Effector memory CD4-positive, alpha-beta T cell (primary cell): Measurements from ENCODE around the gene PKP1.

Experiments used
- DNase-seq, 3 donors: peaks; one replicate each; pipeline ENCODE4 v3.0.0-alpha.2; 2020
- H3K27ac ChIP-seq: 2 replicates; pipeline ENCODE4 v1.7.0; 2013; ENCODE audit warnings: mild to moderate bottlenecking, low read length, moderate library complexity; ENCODE audit not compliant: insufficient read depth, poor library complexity, severe bottlenecking
- H3K27me3 ChIP-seq: replicated peaks from 2 replicates; pipeline ENCODE4 v1.7.0; 2013; ENCODE audit warnings: mild to moderate bottlenecking, low read length; ENCODE audit not compliant: insufficient read depth, control insufficient read depth, poor library complexity, severe bottlenecking
- H3K36me3 ChIP-seq: 2 replicates; pipeline ENCODE4 v1.7.0; 2013; ENCODE audit warnings: mild to moderate bottlenecking, low read length, moderate library complexity; ENCODE audit not compliant: control insufficient read depth, insufficient read depth
- H3K4me1 ChIP-seq: 2 replicates; pipeline ENCODE4 v1.7.0; 2013; ENCODE audit warnings: low read length, mild to moderate bottlenecking; ENCODE audit not compliant: control insufficient read depth, insufficient read depth, poor library complexity, severe bottlenecking
- H3K4me3 ChIP-seq: 2 replicates; pipeline ENCODE4 v1.7.0; 2013; ENCODE audit warnings: low read length, low read depth, mild to moderate bottlenecking; ENCODE audit not compliant: insufficient read depth, poor library complexity, severe bottlenecking
- H3K9me3 ChIP-seq: 2 replicates; pipeline ENCODE4 v1.7.0; 2013; ENCODE audit warnings: mild to moderate bottlenecking, low read length, moderate library complexity; ENCODE audit not compliant: control insufficient read depth

The PKP1 gene

GRCh38 chr1:201374364-201374763, 91.1 kb downstream of the PKP1 start:
- Histone ChIP-seq H3K27me3 (no peaks in the 10 kb centered on the region), H3K27ac (no peak overlapping the region), H3K4me1 (no peaks in the 10 kb centered on the region), H3K9me3 (no peaks in the 10 kb centered on the region), H3K36me3 (no peaks in the 10 kb centered on the region), H3K4me3 (no peak overlapping the region)
- no peak for DNase-seq

GRCh38 chr1:201375169-201375568, 91.9 kb downstream of the PKP1 start:
- Histone ChIP-seq H3K27ac (no peak overlapping the region), H3K4me1 (no peaks in the 10 kb centered on the region), H3K4me3 (no peak overlapping the region), H3K27me3 (no peaks in the 10 kb centered on the region), H3K36me3 (no peaks in the 10 kb centered on the region), H3K9me3 (no peaks in the 10 kb centered on the region)
- no peak for DNase-seq

- Histone ChIP-seq H3K27me3 (no peaks in the 10 kb centered on the region), H3K4me3 (no peak overlapping the region), H3K9me3 (no peaks in the 10 kb centered on the region), H3K4me1 (no peaks in the 10 kb centered on the region), H3K27ac (no peak overlapping the region), H3K36me3 (no peaks in the 10 kb centered on the region)
- no peak for DNase-seq
Measured at GRCh38 chr1:201376107-201376463, 92.8 kb downstream of the PKP1 start.

DNA sequence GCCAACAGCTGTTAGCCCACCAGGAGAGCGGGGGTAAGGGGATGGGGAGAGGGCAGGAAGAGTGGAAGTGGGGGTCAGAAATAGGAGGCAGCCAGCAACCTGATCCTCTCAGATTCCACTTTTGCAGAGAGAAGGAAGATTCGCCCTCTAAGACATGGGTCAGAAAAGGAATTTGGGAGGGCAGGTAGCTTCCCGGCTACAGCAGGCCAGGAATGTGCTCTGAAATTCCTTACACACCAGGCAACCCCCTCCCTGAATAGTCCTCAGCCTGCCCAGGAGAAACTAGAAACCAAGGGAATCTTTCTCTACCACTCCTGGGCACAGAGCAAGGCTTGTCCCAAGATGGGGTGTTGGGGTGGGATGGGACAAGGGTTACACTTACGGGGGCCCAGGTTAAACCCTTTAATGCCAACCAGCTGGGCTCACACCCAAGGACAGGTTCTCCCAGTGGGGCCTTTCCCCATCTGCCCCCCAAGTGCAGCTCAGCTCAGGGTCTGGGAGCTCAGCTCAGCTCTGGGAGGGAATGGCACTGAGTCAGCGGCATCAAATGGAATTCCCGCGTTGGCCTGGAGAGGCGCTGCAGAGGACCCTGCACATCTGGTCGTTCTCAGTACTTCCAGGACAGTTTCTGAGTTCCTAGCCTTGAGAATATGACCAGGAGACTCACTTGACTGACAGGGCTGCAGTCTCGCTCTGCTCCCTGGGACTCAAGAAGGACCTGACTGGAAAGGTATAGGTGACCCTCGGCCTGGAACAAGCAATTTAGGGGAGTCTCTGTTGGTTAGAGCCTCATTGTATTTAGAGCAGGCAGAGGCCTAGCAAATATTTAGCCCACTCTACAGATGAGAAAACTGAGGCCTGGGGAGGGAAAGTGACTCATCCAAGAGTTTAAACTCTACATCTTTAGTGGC, 93.4 kb downstream of the PKP1 start:
- no peak for DNase-seq
- H3K27me3 ChIP-seq = no peaks in the 10 kb centered on the region
- H3K27ac ChIP-seq = no peak overlapping the region

GRCh38 chr1:201377611-201378092, 94.3 kb downstream of the PKP1 start, which contains the start of gene TNNT2:
TNNT2 (minus strand) TSS chr1:201377680; CDS start chr1:201373254, 4,426 bp downstream.
- no peak for DNase-seq
- Histone ChIP-seq H3K4me1 (no peaks in the 10 kb centered on the region), H3K9me3 (no peaks in the 10 kb centered on the region), H3K4me3 (no peak within 1 kb of the TSS), H3K36me3 (no peaks in the 10 kb centered on the region), H3K27ac (no peak within 1 kb of the TSS), H3K27me3 (no peaks in the 10 kb centered on the region)

More for the DNA sequence above, 93.4 kb downstream of the PKP1 start:
- H3K4me1 ChIP-seq = no peaks in the 10 kb centered on the region
- no peaks in the 10 kb centered on the region for H3K36me3 ChIP-seq
- H3K4me3 ChIP-seq = no peak overlapping the region
- no peaks in the 10 kb centered on the region for H3K9me3 ChIP-seq

DNA sequence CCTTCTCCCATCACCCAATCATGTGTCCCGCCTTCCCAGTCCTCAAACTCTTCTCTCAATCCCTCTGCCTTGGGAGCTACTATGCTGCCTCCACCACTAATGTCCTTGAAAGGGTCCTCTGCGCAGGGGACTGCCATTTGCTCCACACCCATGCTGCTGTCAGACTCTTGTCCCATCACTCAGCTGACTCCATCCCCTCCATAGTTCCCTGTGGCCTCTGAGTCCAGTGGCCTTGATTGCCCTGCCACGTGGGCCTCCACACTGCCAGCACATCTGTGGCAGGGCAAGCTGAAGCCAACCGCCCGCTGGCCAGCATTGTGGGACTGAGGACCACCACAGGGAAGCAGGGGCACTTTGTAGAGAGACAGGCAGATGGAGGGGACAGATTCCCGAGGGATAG, 95.5 kb downstream of the PKP1 start:
- Histone ChIP-seq H3K4me3 (no peak overlapping the region), H3K4me1 (no peaks in the 10 kb centered on the region), H3K27me3 (no peaks in the 10 kb centered on the region), H3K27ac (no peak overlapping the region), H3K9me3 (no peaks in the 10 kb centered on the region), H3K36me3 (no peaks in the 10 kb centered on the region)
- DNase-seq = no peak

DNA sequence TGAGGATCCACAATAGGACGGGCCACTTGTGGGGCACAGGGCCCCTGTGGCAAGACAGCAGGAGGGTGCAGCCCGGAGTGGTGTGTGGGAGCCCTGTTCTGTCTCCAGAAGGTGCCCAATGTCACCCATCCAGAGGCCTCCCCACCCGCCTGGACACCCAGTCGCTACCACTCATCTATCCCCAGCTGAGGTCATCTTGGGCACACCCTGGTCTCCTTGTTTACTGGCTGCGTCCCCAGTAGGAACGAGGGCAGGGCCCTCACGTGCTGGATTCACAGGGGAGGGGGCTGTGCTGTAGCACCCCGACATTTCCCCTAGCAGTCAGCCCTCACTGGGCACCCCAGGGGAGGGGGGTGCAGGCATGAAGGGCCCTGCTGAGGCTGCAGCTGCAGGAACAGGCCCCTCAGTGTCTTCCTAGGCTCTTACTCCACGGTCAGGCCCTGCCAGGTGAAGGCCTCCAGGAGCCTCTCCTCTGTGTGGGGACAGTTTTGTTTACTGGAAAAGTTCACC, 96.5 kb downstream of the PKP1 start:
- no peaks in the 10 kb centered on the region for H3K36me3 ChIP-seq
- no peak overlapping the region for H3K4me3 ChIP-seq
- DNase-seq = no peak
- H3K9me3 ChIP-seq = no peaks in the 10 kb centered on the region
- H3K27me3 ChIP-seq = peaks cover 2% of the 10 kb centered on the region
- no peak overlapping the region for H3K27ac ChIP-seq
- H3K4me1 ChIP-seq = no peaks in the 10 kb centered on the region

GRCh38 chr1:201381130-201381529, 97.8 kb downstream of the PKP1 start:
- no peaks in the 10 kb centered on the region for H3K36me3 ChIP-seq
- peaks cover 5% of the 10 kb centered on the region for H3K27me3 ChIP-seq
- no peak overlapping the region for H3K27ac ChIP-seq
- DNase-seq = no peak
- no peak overlapping the region for H3K4me3 ChIP-seq
- no peaks in the 10 kb centered on the region for H3K9me3 ChIP-seq
- no peaks in the 10 kb centered on the region for H3K4me1 ChIP-seq
